H1 (cell line): ENCODE measurements around the gene LRRC42. TPM values are rescaled to one million over a fixed set of nuclear protein-coding genes. Genes with fewer than 3 reads are reported as not detected.

Source experiments
- CTCF ChIA-PET: fragments of 300-600 bp; sonication (Branson Sonifier 250); formaldehyde crosslinking; loops from one replicate; lab custom pipeline; 2021; ENCODE audit not compliant: partially characterized antibody; lab: Charles Lee
- POLR2A ChIA-PET: fragments of 300-600 bp; sonication (Branson Sonifier 250); formaldehyde crosslinking; loops from one replicate; lab custom pipeline; 2021; ENCODE audit warnings: inconsistent platforms; ENCODE audit not compliant: partially characterized antibody; lab: Charles Lee
- DNase-seq, 2 experiments: peaks; one replicate each; pipeline versions ENCODE4 v3.0.0 to v3.0.0-alpha.2; 2010 to 2022; ENCODE audit warnings: low spot score in 2 of 2, low read depth in 1 of 2, mixed read lengths in 1 of 2
- FAIRE-seq: peaks from 2 replicates; lab custom pipeline; 2011; peaks lifted over from hg19 to GRCh38; lab: Jason Lieb, UNC
- H2AFZ ChIP-seq: 2 replicates; pipeline ENCODE4 v1.8.1; 2012; ENCODE audit warnings: low read length, inconsistent platforms
- H2AK5ac ChIP-seq: 2 replicates; pipeline ENCODE4 v1.6.1; 2013; ENCODE audit warnings: low read depth, low read length
- H2BK120ac ChIP-seq: replicated peaks from 2 replicates; pipeline ENCODE3; 2013; ENCODE audit warnings: low read depth, low read length, inconsistent platforms
- H2BK12ac ChIP-seq: 2 replicates; pipeline ENCODE4 v1.6.1; 2013; ENCODE audit warnings: low read depth, low read length
- H2BK15ac ChIP-seq: 2 replicates; pipeline ENCODE4 v1.6.1; 2013; ENCODE audit warnings: low read length
- H2BK20ac ChIP-seq: 2 replicates; pipeline ENCODE4 v1.6.1; 2013; ENCODE audit warnings: low read length
- H2BK5ac ChIP-seq: 2 replicates; pipeline ENCODE4 v1.6.1; 2013; ENCODE audit warnings: low read depth, low read length
- H3K14ac ChIP-seq: 2 replicates; pipeline ENCODE4 v1.6.1; 2013; ENCODE audit warnings: inconsistent platforms; ENCODE audit not compliant: insufficient read length
- H3K18ac ChIP-seq: 2 replicates; pipeline ENCODE4 v1.6.1; 2013; ENCODE audit warnings: low read length; ENCODE audit errors: extremely low read depth
- H3K23ac ChIP-seq: 2 replicates; pipeline ENCODE4 v1.6.1; 2013; ENCODE audit warnings: inconsistent platforms; ENCODE audit not compliant: insufficient read length
- H3K23me2 ChIP-seq: 2 replicates; pipeline ENCODE4 v1.6.1; 2013; ENCODE audit warnings: low read depth, low read length
- H3K27ac ChIP-seq: 2 replicates; pipeline ENCODE4 v1.6.1; 2011; ENCODE audit warnings: low read depth, low read length, inconsistent platforms
- H3K27me3 ChIP-seq, 4 experiments: replicated peaks in 1 of 4; 1 replicate in 1 of 4; 2 replicates in 3 of 4; pipeline versions ENCODE4 v1.6.1 to v1.8.1; 2011 to 2013; ENCODE audit warnings: low read length in 3 of 4, mild to moderate bottlenecking in 3 of 4, inconsistent platforms in 2 of 4, mixed read lengths in 2 of 4, moderate library complexity in 1 of 4; ENCODE audit not compliant: control insufficient read depth in 3 of 4, insufficient read depth in 3 of 4; ENCODE audit errors: extremely low read depth in 1 of 4
- H3K36me3 ChIP-seq, 4 experiments: 2 replicates each; pipeline versions ENCODE4 v1.6.1 to v1.8.1; 2011 to 2013; ENCODE audit warnings: mild to moderate bottlenecking in 4 of 4, low read length in 3 of 4, moderate library complexity in 2 of 4, control low read depth in 1 of 4, inconsistent platforms in 1 of 4; ENCODE audit not compliant: insufficient read depth in 4 of 4, control insufficient read depth in 2 of 4
- H3K4ac ChIP-seq: replicated peaks from 2 replicates; pipeline ENCODE3; 2013; ENCODE audit warnings: low read length, low read depth, mixed read lengths, inconsistent platforms; ENCODE audit not compliant: insufficient read length
- H3K4me1 ChIP-seq, 4 experiments: replicated peaks in 1 of 4; 1 replicate in 1 of 4; 2 replicates in 3 of 4; pipeline versions ENCODE4 v1.6.1 to v1.8.1; 2011 to 2013; ENCODE audit warnings: low read length in 3 of 4, inconsistent platforms in 2 of 4, mixed read lengths in 1 of 4; ENCODE audit not compliant: insufficient read depth in 4 of 4, control insufficient read depth in 3 of 4
- H3K4me2 ChIP-seq, 2 experiments: 2 replicates each; pipeline versions ENCODE4 v1.6.1 to v1.8.1; 2011 to 2013; ENCODE audit warnings: low read depth in 2 of 2, low read length in 2 of 2, control low read depth in 1 of 2, inconsistent platforms in 1 of 2, mild to moderate bottlenecking in 1 of 2; ENCODE audit not compliant: insufficient read depth in 1 of 2
- H3K4me3 ChIP-seq, 4 experiments: fragments of 200-600, 300-600 bp in 1 of 4; sonication (generic), shearing (Covaris generic), sonication (Bioruptor Twin) in 1 of 4; 2 replicates each; pipeline versions ENCODE4 v1.5.1 to v1.8.1; 2011 to 2016; ENCODE audit warnings: low read length in 4 of 4, low read depth in 3 of 4, control low read depth in 2 of 4, inconsistent platforms in 2 of 4, mild to moderate bottlenecking in 2 of 4, mixed read lengths in 1 of 4, moderate library complexity in 1 of 4; ENCODE audit not compliant: insufficient read depth in 2 of 4; ENCODE audit errors: extremely low read depth in 1 of 4
- H3K56ac ChIP-seq: replicated peaks from 2 replicates; pipeline ENCODE3; 2013; ENCODE audit warnings: low read depth, mild to moderate bottlenecking, mixed read lengths, low read length, inconsistent platforms; ENCODE audit not compliant: insufficient read length
- H3K79me1 ChIP-seq: 2 replicates; pipeline ENCODE4 v1.6.1; 2013; ENCODE audit warnings: low read depth, low read length, control low read depth
- H3K79me2 ChIP-seq, 2 experiments: 2 replicates each; pipeline versions ENCODE4 v1.6.1 to v1.8.1; 2012 to 2013; ENCODE audit warnings: low read length in 2 of 2, mild to moderate bottlenecking in 2 of 2, inconsistent platforms in 1 of 2; ENCODE audit not compliant: insufficient read depth in 2 of 2, control insufficient read depth in 1 of 2
- H3K9ac ChIP-seq, 4 experiments: replicated peaks in 1 of 4; 1 replicate in 1 of 4; 2 replicates in 3 of 4; pipeline versions ENCODE4 v1.6.1 to v1.8.1; 2011 to 2013; ENCODE audit warnings: low read depth in 3 of 4, low read length in 3 of 4, control low read depth in 2 of 4, mild to moderate bottlenecking in 2 of 4, moderate library complexity in 2 of 4, inconsistent platforms in 1 of 4; ENCODE audit errors: extremely low read depth in 1 of 4
- H3K9me3 ChIP-seq, 2 experiments: 2 replicates each; pipeline versions ENCODE4 v1.6.1 to v1.8.1; 2012 to 2013; ENCODE audit warnings: mild to moderate bottlenecking in 2 of 2, moderate library complexity in 2 of 2, control low read depth in 1 of 2, inconsistent platforms in 1 of 2, low read depth in 1 of 2, low read length in 1 of 2, mixed read lengths in 1 of 2; ENCODE audit not compliant: insufficient read depth in 2 of 2
- H4K20me1 ChIP-seq, 2 experiments: replicated peaks in 1 of 2; 2 replicates each; pipeline versions ENCODE3 to v1.8.1; 2011 to 2013; ENCODE audit warnings: inconsistent platforms in 2 of 2, low read length in 2 of 2, mild to moderate bottlenecking in 1 of 2; ENCODE audit not compliant: insufficient read depth in 2 of 2, control insufficient read depth in 1 of 2
- H4K5ac ChIP-seq: 2 replicates; pipeline ENCODE4 v1.6.1; 2013; ENCODE audit warnings: low read length, low read depth, mixed read lengths, inconsistent platforms; ENCODE audit not compliant: insufficient read length
- H4K8ac ChIP-seq: 2 replicates; pipeline ENCODE4 v1.8.0; 2013; ENCODE audit warnings: mild to moderate bottlenecking, moderate library complexity, low read length, inconsistent platforms; ENCODE audit not compliant: insufficient read depth; ENCODE audit errors: extremely low read depth
- H4K91ac ChIP-seq: replicated peaks from 2 replicates; pipeline ENCODE3; 2013; ENCODE audit warnings: low read length, mixed read lengths, inconsistent platforms; ENCODE audit not compliant: insufficient read length
- SP4 ChIP-seq: IDR thresholded peaks from 2 replicates; pipeline ENCODE4 v1.6.1; 2012; ENCODE audit warnings: low read length, inconsistent platforms
- WGBS, 2 experiments: shearing (Covaris generic) in 1 of 2; methylation state at CpG; one replicate each; pipeline versions ENCODE4 v1.1.6 to v1.1.7; 2013 to 2015; ENCODE audit warnings: low lambda C conversion rate in 2 of 2, mixed read lengths in 2 of 2, inconsistent platforms in 1 of 2, low coverage in 1 of 2, missing lambda C conversion rate in 1 of 2; ENCODE audit not compliant: insufficient replicate concordance in 2 of 2, insufficient coverage in 1 of 2, insufficient read length in 1 of 2; ENCODE audit errors: extremely low coverage in 1 of 2, missing lambda C conversion rate in 1 of 2; 5-methylcytosine and 5-hydroxymethylcytosine counted together
- polyA plus RNA-seq, 7 experiments: library from polyadenylated mRNA; depleted of rRNA in 3 of 7; stranded (reverse) in 5 of 7; unstranded in 2 of 7; fragments of >200 nt in 5 of 7; fragments of 200-250 nt in 2 of 7; gene quantifications; 1 replicate in 5 of 7; 2 replicates in 1 of 7; 4 replicates in 1 of 7; pipeline versions ENCODE4 v1.2.1 to v1.2.3, GENCODE V29; 2011 to 2013; ENCODE audit warnings: missing spikeins in 2 of 7, mixed read lengths in 2 of 7
- total RNA-seq: library from RNA; stranded (reverse); fragmentation: NEBNext Ultra II Directional; extraction: Animal tissue kit (Norgen Biotek cat#: 25700); gene quantifications from 2 replicates; pipeline ENCODE4 v1.2.1, GENCODE V29; 2021

Gene LRRC42
- total and polyA plus RNA-seq, 2 of the 8 experiments (the other 6 are each of a cell fraction or from before 2014, with no cell fraction given) = 38.2 to 54.1 TPM

GRCh38 chr1:53930932-53931331, 15.2 kb upstream of the LRRC42 start:
- H4K20me1 ChIP-seq = no peaks in the 10 kb centered on the region
- no peak overlapping the region for H2AK5ac ChIP-seq
- no peak overlapping the region for H3K18ac ChIP-seq
- CTCF ChIA-PET = interaction anchor here (0.7 to 1.1 kb wide), 4 partner anchors 11 to 48 kb away, joined by 3 read pairs; no protein-coding TSS in a partner anchor
- H3K4me3 ChIP-seq = no peak overlapping the region
- POLR2A ChIA-PET = interaction anchor here (0.8 kb wide), 1 partner anchor 15 kb away, joined by 5 read pairs; the partner anchor contains the start of genes IFT25 and LRRC42
- H3K36me3 ChIP-seq = peaks cover 0 to 15% (median 6%) of the 10 kb centered on the region in 4 experiments; a peak in 4 of 8 replicates
- H4K5ac ChIP-seq = no peak overlapping the region
- H3K9ac ChIP-seq = no peak overlapping the region
- H3K79me1 ChIP-seq = no peaks in the 10 kb centered on the region
- no peak for FAIRE-seq
- no peak overlapping the region for H2BK120ac ChIP-seq
- 0 out of 2 replicates have a peak, but pooled peaks cover 2% of the 10 kb centered on the region for H3K23me2 ChIP-seq
- no peak overlapping the region for H2BK20ac ChIP-seq
- H3K79me2 ChIP-seq = no peaks in the 10 kb centered on the region
- H3K23ac ChIP-seq = no peak overlapping the region
- H2BK15ac ChIP-seq = no peak overlapping the region
- no peak overlapping the region for H4K8ac ChIP-seq
- H3K14ac ChIP-seq = no peak overlapping the region
- H3K27me3 ChIP-seq = no peaks in the 10 kb centered on the region
- no peak overlapping the region for H3K27ac ChIP-seq
- no peak for TF ChIP-seq SP4
- H2AFZ ChIP-seq = no peak overlapping the region
- WGBS, 2 experiments = 90% methylated on average over 3 of the region's 3 CpGs; no CpG with 5 or more reads in 1 of the 2 experiments
- H4K91ac ChIP-seq = no peak overlapping the region
- H3K4ac ChIP-seq = no peak overlapping the region
- no peaks in the 10 kb centered on the region for H3K4me1 ChIP-seq
- no peak overlapping the region for H2BK12ac ChIP-seq
- no peak for DNase-seq
- no peak overlapping the region for H3K56ac ChIP-seq
- peaks cover 9 to 13% of the 10 kb centered on the region in 2 experiments for H3K9me3 ChIP-seq
- H3K4me2 ChIP-seq = no peak overlapping the region
- no peak overlapping the region for H2BK5ac ChIP-seq
